A549 treated with AZD2906 at 1 μM for 4 hours (cell line): Measurements from ENCODE around the gene SLIT1. TPM values are rescaled to one million over a fixed set of nuclear protein-coding genes. Genes with fewer than 3 reads are reported as not detected.

Experiments used
- total RNA-seq: library from RNA; stranded (reverse); fragments of 200-300 nt; extraction: Qiagen RNA extraction; gene quantifications from 5 replicates; pipeline ENCODE4 v1.2.3, GENCODE V29; 2022

The SLIT1 gene
- total RNA-seq = 0.02 to 0.10 TPM (median 0.07 TPM) in 5 replicates

DNA sequence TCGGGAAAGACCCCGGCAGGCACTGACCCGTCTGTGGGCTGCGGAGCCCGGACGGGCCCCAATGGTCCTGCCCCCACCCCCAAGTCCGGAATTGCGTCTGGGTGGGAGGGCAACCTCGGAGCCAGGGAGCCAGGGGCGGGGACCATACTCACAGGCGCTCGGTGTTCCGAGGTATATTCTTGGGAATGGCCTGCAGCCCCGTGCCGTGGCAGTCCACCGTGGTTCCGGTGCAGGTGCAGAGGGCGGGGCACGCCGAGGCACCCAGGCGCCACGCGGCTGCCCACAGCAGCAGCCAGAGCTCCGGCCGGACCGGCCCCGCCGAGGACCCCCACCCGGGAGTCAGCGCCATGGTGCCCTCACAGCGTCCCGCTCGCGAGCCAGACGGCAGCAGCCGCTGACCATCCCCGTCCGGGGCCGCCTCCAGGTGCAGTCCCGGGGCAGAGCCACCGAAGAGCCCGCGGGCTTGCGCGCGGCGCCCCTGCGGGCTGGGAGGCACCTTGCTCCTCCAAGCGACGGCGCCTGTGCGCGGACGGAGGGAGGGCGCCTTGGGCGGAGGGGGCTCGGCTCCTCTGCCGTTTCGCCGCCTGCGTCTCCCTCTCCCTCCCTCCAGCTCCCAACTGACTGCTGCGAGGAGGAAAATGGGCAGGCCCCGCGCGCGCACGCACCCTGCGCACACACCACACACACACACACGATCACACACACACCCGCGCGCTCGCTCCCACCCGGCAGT, at the start of gene SLIT1:
TSS of gene SLIT1 (minus strand) at position 634 of the 733 bp plus-strand sequence. CDS start at position 349, 285 bp downstream.

Other genes with a start within 250 kb of the SLIT1 start
- gene ARHGAP19, start 106.7 kb upstream of the SLIT1 start, total RNA-seq = 3.9 to 5.7 TPM (median 4.9 TPM) in 5 replicates
- 1.1 to 2.4 TPM (median 2.2 TPM) in 5 replicates for gene FRAT1, start 133.3 kb upstream of the SLIT1 start, total RNA-seq
- 7.1 to 10.6 TPM (median 9.9 TPM) in 5 replicates for gene FRAT2, start 148.8 kb upstream of the SLIT1 start, total RNA-seq
- 50.8 to 65.1 TPM (median 52.0 TPM) in 5 replicates for gene RRP12, start 215.4 kb upstream of the SLIT1 start, total RNA-seq
- 601 to 635 TPM (median 616 TPM) in 5 replicates for gene PGAM1, start 240.2 kb upstream of the SLIT1 start, total RNA-seq